ENCODE results near the gene MPZL2. TPM values are rescaled to one million over a fixed set of nuclear protein-coding genes. Genes with fewer than 3 reads are reported as not detected.

MPZL2 gene
- total RNA-seq, 1 experiment from 2014 or later = 1.8 TPM

- H3K27me3 ChIP-seq (ENCODE audit: control insufficient read depth, insufficient read depth, low read length) = peaks cover 26% of the 10 kb centered on the region
- no peak overlapping the region for H3K4me3 ChIP-seq (ENCODE audit: low read depth in 2 of 2, low read length in 2 of 2)
- DNase-seq (ENCODE audit: low read depth, low spot score) = no peak
- TF ChIP-seq TCF7L2 (IDR thresholded peaks at IDR 0.05; ENCODE audit: low read depth, low read length) (no peak), REST (IDR thresholded peaks at IDR 0.05; ENCODE audit: insufficient read depth in 1 of 2, low read depth in 2 of 2, low read length in 1 of 2) (no peak), POLR2AphosphoS5 (IDR thresholded peaks at IDR 0.05; ENCODE audit: low read depth, low read length) (no peak), CTCF (IDR thresholded peaks at IDR 0.05) (no peak), SIN3A (IDR thresholded peaks at IDR 0.05; ENCODE audit: borderline replicate concordance, insufficient read depth, low read depth, low read length) (no peak)
- ChIA-PET CTCF (no interaction called here), POLR2A (no interaction called here)
- no peaks in the 10 kb centered on the region for H3K9me3 ChIP-seq (ENCODE audit: control insufficient read depth, insufficient read depth, low read depth, low read length)
- no TSS peak for BruUV-seq (replicated peaks)
- ATAC-seq = no peak
- peaks cover 8% of the 10 kb centered on the region; the same call in 1 of the 2 replicates for H3K4me1 ChIP-seq (ENCODE audit: control insufficient read depth, insufficient read depth, low read length)
- in situ Hi-C loops (cut with HindIII; ENCODE audit: low pct_unique_long_range_greater_than_20kb, low sequenced_read_pairs) (no loop called here), intact Hi-C loops (cut with micrococcal nuclease; ENCODE audit: unreplicated experiment) (no loop called here)
- no peaks in the 10 kb centered on the region; the same call in 1 of the 2 replicates for H3K36me3 ChIP-seq (ENCODE audit: control insufficient read depth, insufficient read depth, low read length)
- no peak overlapping the region for H3K27ac ChIP-seq (ENCODE audit: low read length)
Observed at GRCh38 chr11:118265954-118266353, 1.9 kb upstream of the MPZL2 start.

GRCh38 chr11:118264569-118265465 is 720 bp upstream of the MPZL2 start:
- no TSS peak for BruUV-seq (replicated peaks)
- ATAC-seq (no peak), DNase-seq (ENCODE audit: low read depth, low spot score) (no peak)
- Histone ChIP-seq H3K27ac (ENCODE audit: low read length) (no peak overlapping the region), H3K27me3 (ENCODE audit: control insufficient read depth, insufficient read depth, low read length) (peaks cover 26% of the 10 kb centered on the region), H3K4me3 (ENCODE audit: low read depth in 2 of 2, low read length in 2 of 2) (peak overlapping the region; percentile 25 to 27; a peak in 3 of 4 replicates), H3K4me1 (ENCODE audit: control insufficient read depth, insufficient read depth, low read length) (peaks cover 8% of the 10 kb centered on the region; the same call in 1 of the 2 replicates), H3K36me3 (ENCODE audit: control insufficient read depth, insufficient read depth, low read length) (no peaks in the 10 kb centered on the region; the same call in 1 of the 2 replicates), H3K9me3 (ENCODE audit: control insufficient read depth, insufficient read depth, low read depth, low read length) (no peaks in the 10 kb centered on the region)
- TF ChIP-seq POLR2AphosphoS5 (IDR thresholded peaks at IDR 0.05; ENCODE audit: low read depth, low read length) = no peak
- no peak for TF ChIP-seq SIN3A (IDR thresholded peaks at IDR 0.05; ENCODE audit: borderline replicate concordance, insufficient read depth, low read depth, low read length)
- no peak for TF ChIP-seq REST (IDR thresholded peaks at IDR 0.05; ENCODE audit: insufficient read depth in 1 of 2, low read depth in 2 of 2, low read length in 1 of 2)
- no peak for TF ChIP-seq CTCF (IDR thresholded peaks at IDR 0.05)
- no peak for TF ChIP-seq TCF7L2 (IDR thresholded peaks at IDR 0.05; ENCODE audit: low read depth, low read length)
- intact Hi-C loops (cut with micrococcal nuclease; ENCODE audit: unreplicated experiment) = no loop called here
- ChIA-PET CTCF (interaction anchor here (0.6 to 0.8 kb wide), 2 partner anchors 12 to 67 kb away, joined by 3 to 7 read pairs; no protein-coding TSS in a partner anchor), POLR2A (no interaction called here)
- in situ Hi-C loops (cut with HindIII; ENCODE audit: low pct_unique_long_range_greater_than_20kb, low sequenced_read_pairs) = no loop called here

Data from Panc1 (cell line).